Natural killer cell (primary cell): Measurements from ENCODE around the gene NFYC. TPM values are rescaled to one million over a fixed set of nuclear protein-coding genes. Genes with fewer than 3 reads are reported as not detected.
A peak's percentile ranks its signal among the peaks of the same experiment; 100 is the strongest.

Experiments used
- ATAC-seq, 3 donors: fragments of 150-1000 bp in 2 of 3; fragments of 200-7000 bp in 1 of 3; cut with Tn5 transposase; 1 replicate in 1 of 3; 2 replicates in 2 of 3; pipeline ENCODE4 v1.10.0; 2021; ENCODE audit warnings: mild to moderate bottlenecking in 2 of 3, moderate library complexity in 2 of 3
- DNase-seq, 2 donors: peaks; one replicate each; pipeline versions ENCODE4 v3.0.0 to v3.0.0-alpha.2; 2013 to 2021; ENCODE audit warnings: mixed read lengths in 1 of 2
- H3K27ac ChIP-seq: one replicate; pipeline ENCODE4 v1.5.1; 2013; ENCODE audit warnings: mild to moderate bottlenecking, low read length
- H3K27me3 ChIP-seq: one replicate; pipeline ENCODE4 v1.6.1; 2013; ENCODE audit warnings: low read length; ENCODE audit not compliant: control insufficient read depth, insufficient read depth
- H3K36me3 ChIP-seq: one replicate; pipeline ENCODE4 v1.6.1; 2013; ENCODE audit warnings: low read length; ENCODE audit not compliant: control insufficient read depth, insufficient read depth
- H3K4me1 ChIP-seq: one replicate; pipeline ENCODE4 v1.6.1; 2013; ENCODE audit warnings: low read length; ENCODE audit not compliant: control insufficient read depth, insufficient read depth
- H3K4me3 ChIP-seq: one replicate; pipeline ENCODE4 v1.5.1; 2013; ENCODE audit warnings: low read length
- H3K9me3 ChIP-seq: one replicate; pipeline ENCODE4 v1.6.1; 2013; ENCODE audit warnings: low read length; ENCODE audit not compliant: control insufficient read depth, insufficient read depth
- H3K27ac Mint-ChIP-seq, 2 donors: one replicate each; pipeline ENCODE4 v1.8.0; 2022; ENCODE audit warnings: mild to moderate bottlenecking in 2 of 2, mixed read lengths in 2 of 2, moderate library complexity in 1 of 2
- H3K27me3 Mint-ChIP-seq, 2 donors: one replicate each; pipeline ENCODE4 v1.8.0; 2022; ENCODE audit warnings: low read depth in 2 of 2, mixed read lengths in 2 of 2
- H3K36me3 Mint-ChIP-seq: one replicate; pipeline ENCODE4 v1.8.0; 2022; ENCODE audit warnings: mixed read lengths
- H3K4me1 Mint-ChIP-seq, 2 donors: one replicate each; pipeline ENCODE4 v1.8.0; 2022; ENCODE audit warnings: mixed read lengths in 2 of 2
- H3K4me3 Mint-ChIP-seq: one replicate; pipeline ENCODE4 v1.8.0; 2022; ENCODE audit warnings: mild to moderate bottlenecking, moderate library complexity, mixed read lengths
- H3K9me3 Mint-ChIP-seq, 2 donors: one replicate each; pipeline ENCODE4 v1.8.0; 2022; ENCODE audit warnings: mixed read lengths in 2 of 2
- WGBS: methylation state at CpG from one replicate; pipeline ENCODE4 v1.1.7; 2013; ENCODE audit warnings: missing lambda C conversion rate; ENCODE audit not compliant: insufficient coverage; 5-methylcytosine and 5-hydroxymethylcytosine counted together
- intact Hi-C: fragments of 100-400 bp; cut with micrococcal nuclease; formaldehyde crosslinking; loops from one replicate; pipeline ENCODE4 v1.14.2; 2022
- total RNA-seq, 4 donors: library from RNA; stranded (reverse); fragments of 120-200 nt in 1 of 4; gene quantifications; one replicate each; pipeline versions ENCODE4 v1.2.3 to v1.2.4, GENCODE V29; 2013 to 2022
- TF ChIP-seq, protein P1 (sequence below): fragments of 200-600 bp; IDR thresholded peaks from one replicate; pipeline ENCODE4 v1.8.0; 2022; ENCODE audit warnings: antibody characterized with exemption

The NFYC gene
- total RNA-seq, 3 donors from 2014 or later (not counting 1 experiment from before 2014, with no cell fraction given), result 38.7 to 60.4 (median 48.5) TPM

DNA sequence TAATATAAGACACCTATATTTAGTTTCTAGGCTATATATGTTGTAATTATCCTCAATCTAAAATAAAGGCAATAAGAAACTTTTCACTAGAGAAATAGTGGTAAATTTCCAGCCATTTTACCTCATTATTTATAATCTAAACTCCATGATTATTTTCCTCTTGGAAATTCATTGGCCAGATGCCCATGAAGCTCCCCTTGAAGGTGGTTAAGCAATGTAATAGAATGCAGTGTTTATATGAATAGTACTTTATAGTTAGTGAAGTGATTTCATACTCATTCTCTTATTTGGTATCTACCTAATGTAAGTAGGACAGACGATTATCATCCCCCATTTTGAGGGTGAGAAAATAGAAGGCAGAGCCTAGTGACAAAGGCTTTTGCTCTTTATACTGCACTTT lies 26.5 kb downstream of the NFYC start:
- Mint-ChIP-seq H3K9me3 (no peaks in the 10 kb centered on the region), H3K4me3 (no peak overlapping the region), H3K27me3 (no peaks in the 10 kb centered on the region), H3K4me1 (peaks cover 19 to 41% of the 10 kb centered on the region in 2 donors), H3K36me3 (no peaks in the 10 kb centered on the region), H3K27ac (peak overlapping the region in 1 of 2 donors; percentile 15)
- TF ChIP-seq, protein P1, sequence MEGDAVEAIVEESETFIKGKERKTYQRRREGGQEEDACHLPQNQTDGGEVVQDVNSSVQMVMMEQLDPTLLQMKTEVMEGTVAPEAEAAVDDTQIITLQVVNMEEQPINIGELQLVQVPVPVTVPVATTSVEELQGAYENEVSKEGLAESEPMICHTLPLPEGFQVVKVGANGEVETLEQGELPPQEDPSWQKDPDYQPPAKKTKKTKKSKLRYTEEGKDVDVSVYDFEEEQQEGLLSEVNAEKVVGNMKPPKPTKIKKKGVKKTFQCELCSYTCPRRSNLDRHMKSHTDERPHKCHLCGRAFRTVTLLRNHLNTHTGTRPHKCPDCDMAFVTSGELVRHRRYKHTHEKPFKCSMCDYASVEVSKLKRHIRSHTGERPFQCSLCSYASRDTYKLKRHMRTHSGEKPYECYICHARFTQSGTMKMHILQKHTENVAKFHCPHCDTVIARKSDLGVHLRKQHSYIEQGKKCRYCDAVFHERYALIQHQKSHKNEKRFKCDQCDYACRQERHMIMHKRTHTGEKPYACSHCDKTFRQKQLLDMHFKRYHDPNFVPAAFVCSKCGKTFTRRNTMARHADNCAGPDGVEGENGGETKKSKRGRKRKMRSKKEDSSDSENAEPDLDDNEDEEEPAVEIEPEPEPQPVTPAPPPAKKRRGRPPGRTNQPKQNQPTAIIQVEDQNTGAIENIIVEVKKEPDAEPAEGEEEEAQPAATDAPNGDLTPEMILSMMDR, result no peak
- intact Hi-C loops, result no loop called here
- no peak for DNase-seq
- Histone ChIP-seq H3K9me3 (no peaks in the 10 kb centered on the region), H3K27ac (no peak overlapping the region), H3K27me3 (no peaks in the 10 kb centered on the region), H3K36me3 (peaks cover 2% of the 10 kb centered on the region), H3K4me1 (no peaks in the 10 kb centered on the region), H3K4me3 (no peak overlapping the region)
- ATAC-seq, result no peak
- no CpG with 5 or more reads among the region's 1 CpG for WGBS

DNA sequence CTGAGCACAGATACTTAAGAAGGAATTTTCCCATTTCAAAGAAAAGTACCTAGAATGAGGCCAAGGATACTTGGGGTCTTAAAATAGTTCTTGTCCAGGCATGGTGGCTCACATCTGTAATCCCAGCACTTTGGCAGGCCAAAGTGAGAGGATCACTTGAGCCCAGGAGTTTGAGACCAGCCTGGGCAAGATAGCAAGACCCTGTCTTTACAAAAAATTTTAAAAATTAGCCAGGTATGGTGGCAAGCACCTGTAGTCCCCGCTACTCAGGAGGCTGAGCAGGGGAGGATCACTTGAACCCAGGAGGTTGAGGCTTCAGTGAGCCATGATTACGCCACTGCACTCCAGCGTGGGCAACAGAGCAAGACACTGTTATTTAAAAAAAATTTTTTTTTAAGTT lies 29.0 kb downstream of the NFYC start:
- no peak overlapping the region for H3K4me3 ChIP-seq
- WGBS, result 93% methylated on average over 3 of the region's 3 CpGs
- no peak for DNase-seq
- H3K36me3 Mint-ChIP-seq, result no peaks in the 10 kb centered on the region
- H3K4me1 ChIP-seq, result no peaks in the 10 kb centered on the region
- H3K27ac Mint-ChIP-seq, result no peak overlapping the region
- no peak for ATAC-seq
- H3K4me1 Mint-ChIP-seq, result peaks cover 22 to 41% of the 10 kb centered on the region in 2 donors
- no peak overlapping the region for H3K27ac ChIP-seq
- no peaks in the 10 kb centered on the region for H3K27me3 Mint-ChIP-seq
- H3K4me3 Mint-ChIP-seq, result no peak overlapping the region
- no peaks in the 10 kb centered on the region for H3K9me3 Mint-ChIP-seq
- intact Hi-C loops, result no loop called here
- H3K36me3 ChIP-seq, result peaks cover 5% of the 10 kb centered on the region
- no peaks in the 10 kb centered on the region for H3K9me3 ChIP-seq
- TF ChIP-seq, protein P1, result no peak
- H3K27me3 ChIP-seq, result no peaks in the 10 kb centered on the region

- no peaks in the 10 kb centered on the region for H3K27me3 Mint-ChIP-seq
- TF ChIP-seq, protein P1, result no peak
- ATAC-seq (no peak), DNase-seq (peak in 1 of 2 donors; percentile 23)
- H3K9me3 Mint-ChIP-seq, result no peaks in the 10 kb centered on the region
- Histone ChIP-seq H3K36me3 (peaks cover 5% of the 10 kb centered on the region), H3K27me3 (no peaks in the 10 kb centered on the region), H3K4me1 (no peaks in the 10 kb centered on the region), H3K9me3 (no peaks in the 10 kb centered on the region), H3K4me3 (no peak overlapping the region), H3K27ac (no peak overlapping the region)
- no peaks in the 10 kb centered on the region for H3K36me3 Mint-ChIP-seq
- H3K27ac Mint-ChIP-seq, result no peak overlapping the region
- H3K4me1 Mint-ChIP-seq, result peaks cover 26 to 39% of the 10 kb centered on the region in 2 donors
- WGBS, result 87% methylated on average over 3 of the region's 3 CpGs
- intact Hi-C loops, result no loop called here
- H3K4me3 Mint-ChIP-seq, result no peak overlapping the region
Measured at GRCh38 chr1:40722622-40723021, 31.1 kb downstream of the NFYC start.
